Glomerular visceral epithelial cell (primary cell): ENCODE measurements around the gene GALNT1.
"Not testable (repeated sequence)": the region's sequence is repeated elsewhere in the genome, so short reads cannot be mapped to it uniquely, and the experiment has no call there.

Experiments
- DNase-seq: peaks from one replicate; pipeline ENCODE4 v3.0.0-alpha.2; 2016; ENCODE audit errors: extremely low spot score

The GALNT1 gene

DNA sequence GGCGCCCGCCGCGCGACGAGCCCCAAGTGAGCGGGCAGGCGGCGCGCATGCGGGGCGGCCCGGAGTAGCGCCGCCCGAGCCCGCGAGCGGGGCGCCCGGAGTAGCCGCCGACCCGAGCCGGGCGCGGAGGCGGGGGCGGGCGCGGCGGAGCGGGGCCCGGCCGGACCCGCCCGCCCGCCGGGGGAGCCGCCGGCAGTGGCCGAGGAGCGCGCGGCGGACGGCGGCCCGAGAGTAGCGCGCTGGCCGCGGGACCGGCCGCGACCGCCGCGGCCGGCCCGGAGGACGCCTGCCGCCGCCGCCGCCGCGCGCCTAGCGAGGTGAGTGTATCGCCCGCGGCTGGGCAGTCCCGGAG, at the start of gene GALNT1:
Gene GALNT1 (plus strand): TSS at position 195 of the 352 bp plus-strand sequence. CDS start 72,923 bp downstream, outside the sequence.
- DNase-seq = peak; percentile 37

DNA sequence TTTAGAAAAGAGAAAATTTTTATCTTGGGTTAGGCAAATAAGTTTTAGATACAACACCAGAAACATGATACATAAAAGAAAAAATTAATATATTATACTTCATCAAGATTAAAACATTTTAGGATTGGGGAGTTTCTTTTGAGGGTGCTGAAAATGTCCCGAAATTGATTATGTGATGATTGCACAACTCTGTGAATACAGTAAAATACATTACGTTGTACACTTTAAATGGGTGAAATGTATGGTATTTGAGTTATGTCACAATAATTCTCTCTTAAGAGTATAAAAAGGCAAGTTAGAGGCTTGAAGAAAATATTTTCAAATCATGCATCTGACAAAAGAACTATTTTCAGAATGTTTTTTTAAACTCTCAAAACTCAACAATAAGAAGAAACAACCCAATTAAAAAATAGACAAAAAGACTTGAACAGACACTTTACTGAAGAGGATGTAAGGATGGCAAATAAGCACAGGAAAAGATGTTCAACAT, 47.6 kb upstream of the GALNT1 start:
- DNase-seq = no peak

DNA sequence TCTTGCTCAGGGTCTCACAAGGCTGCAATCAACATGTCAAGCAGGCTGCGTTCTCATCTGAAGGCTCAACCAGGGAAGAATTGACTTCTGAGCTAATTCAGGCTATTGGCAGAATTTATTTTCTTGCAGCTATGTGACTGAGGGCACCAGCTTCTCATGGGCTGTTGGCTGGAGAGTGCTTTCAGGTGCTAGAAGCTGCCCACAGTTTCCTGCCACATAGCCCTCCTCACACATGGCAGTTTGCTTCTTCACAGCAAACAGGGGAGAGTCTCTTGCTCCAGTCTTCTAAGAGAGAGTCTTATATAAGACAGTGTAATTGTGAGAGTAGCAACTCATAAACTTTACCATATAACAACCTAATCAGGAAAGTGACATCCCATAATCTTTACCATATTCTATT, 46.2 kb upstream of the GALNT1 start:
- no peak for DNase-seq

DNA sequence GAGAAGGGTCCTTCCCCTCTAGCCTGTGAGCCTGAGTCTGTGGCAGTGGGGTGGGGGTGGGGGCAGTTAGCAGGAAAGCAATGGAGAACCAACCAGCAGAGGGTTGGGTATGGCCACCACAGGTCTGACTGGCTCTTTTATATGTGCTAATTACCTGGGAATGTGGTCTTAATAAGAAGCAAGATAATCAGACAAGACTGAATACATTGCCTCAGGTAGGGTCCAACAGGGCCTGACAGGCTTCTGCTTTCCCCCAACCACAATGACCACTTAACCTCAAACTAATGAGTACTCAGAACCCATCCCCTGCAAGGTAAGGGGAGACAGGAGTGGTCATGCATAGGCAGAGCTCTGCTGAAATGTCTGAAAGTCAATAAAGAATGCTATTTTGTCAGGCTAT, 39.2 kb upstream of the GALNT1 start:
- DNase-seq = no peak

DNA sequence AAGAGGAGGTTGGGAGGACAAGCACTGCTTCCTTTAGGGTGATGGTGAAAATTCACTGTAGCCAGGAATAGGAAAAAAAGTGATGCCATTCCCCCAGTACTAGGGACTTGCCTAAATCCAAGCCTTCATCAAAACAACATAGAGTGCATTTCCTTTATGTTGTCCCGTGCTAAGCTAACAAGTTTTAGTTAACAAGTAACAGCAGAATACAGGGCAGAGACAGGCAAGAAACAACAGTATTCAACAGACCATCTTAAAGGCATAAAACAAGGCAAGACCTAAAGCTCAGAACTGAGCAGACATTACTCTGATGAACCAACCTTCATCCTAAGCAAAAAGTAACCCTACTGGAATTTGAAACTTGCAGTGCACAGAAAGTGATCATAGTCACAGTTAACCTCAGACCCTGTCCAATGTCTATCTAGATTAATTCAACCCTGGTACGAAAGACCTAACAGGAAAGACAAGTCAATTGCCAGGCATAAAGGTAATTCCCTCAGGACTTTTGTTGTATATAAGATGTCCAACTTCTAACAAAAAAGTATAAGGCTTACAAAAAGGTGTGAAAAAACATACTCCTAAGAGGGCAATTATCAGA, 34.4 kb upstream of the GALNT1 start:
- no peak for DNase-seq

DNA sequence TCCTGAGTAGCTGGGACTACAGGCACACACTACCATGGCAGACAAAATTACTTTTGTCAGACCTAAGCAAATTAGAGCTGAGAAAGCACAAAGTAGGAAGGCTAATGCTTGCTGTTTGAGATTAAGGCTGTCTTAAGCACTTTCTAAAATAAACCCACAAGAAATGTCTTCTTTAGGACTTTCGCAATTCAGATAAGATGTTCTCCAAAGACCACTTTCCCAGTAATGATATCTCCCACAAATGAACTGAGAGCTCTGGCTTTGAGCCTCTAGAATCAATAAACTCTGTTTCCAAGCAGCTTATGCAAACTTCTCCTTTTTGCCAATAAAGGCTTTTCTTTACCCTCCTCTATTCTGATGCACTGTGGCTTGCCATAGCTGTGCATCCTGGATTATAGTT, 32.0 kb upstream of the GALNT1 start:
- DNase-seq = no peak

DNA sequence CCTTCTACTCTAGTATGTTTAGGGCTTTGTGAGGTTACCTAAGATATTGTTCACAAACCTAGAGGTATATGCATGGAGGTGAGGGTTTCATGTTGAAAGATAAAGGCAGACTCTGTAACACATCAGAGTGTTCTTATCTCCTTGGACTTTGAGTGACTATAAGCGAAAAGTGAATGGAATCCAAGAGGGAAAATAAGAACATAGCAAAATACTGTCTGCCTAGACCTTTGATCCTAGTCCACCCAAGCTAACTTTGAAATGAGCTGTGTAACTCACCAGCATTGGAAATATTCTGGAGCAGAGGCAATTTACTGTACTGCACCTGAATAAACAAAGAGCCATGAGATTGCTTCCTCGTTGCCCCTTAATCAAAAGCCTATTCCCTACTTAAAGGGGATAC, 28.2 kb upstream of the GALNT1 start:
- no peak for DNase-seq

DNA sequence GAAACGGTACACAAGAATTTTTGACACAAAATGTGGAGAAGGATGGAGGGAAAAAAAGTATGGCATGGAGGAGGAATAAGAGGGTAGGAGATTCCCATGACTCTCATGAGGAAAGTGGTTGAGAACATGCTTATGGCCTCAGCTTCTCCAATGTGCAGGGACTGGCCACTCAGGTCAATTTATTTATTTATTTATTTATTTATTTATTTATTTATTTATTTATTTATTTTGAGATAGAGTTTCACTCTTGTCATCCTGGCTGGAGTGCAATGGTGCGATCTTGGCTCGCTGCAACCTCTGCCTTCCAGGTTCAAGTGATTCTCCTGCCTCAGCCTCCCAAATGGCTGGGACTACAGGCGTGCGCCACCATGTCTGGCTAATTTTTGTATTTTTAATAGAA, 26.0 kb upstream of the GALNT1 start:
- DNase-seq = not testable (repeated sequence)

DNA sequence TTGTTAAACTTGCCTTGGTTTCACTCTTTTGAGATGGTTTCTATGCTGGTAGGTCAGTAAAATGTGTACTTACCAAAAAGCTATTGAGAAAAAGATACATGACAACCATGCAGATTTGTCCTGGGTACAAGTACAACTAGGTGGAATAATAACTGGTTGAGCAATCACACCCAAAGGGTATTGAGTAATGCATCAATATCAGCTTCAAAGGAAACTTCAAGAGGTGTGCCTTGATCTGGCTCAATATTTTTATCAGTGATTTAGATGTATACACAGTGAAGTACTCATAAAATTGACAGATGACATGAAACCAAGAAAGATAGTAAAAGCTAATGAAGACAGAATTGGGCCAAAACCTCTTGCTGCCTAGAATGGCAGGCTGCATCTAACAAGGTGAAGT, 21.7 kb upstream of the GALNT1 start:
- no peak for DNase-seq

DNA sequence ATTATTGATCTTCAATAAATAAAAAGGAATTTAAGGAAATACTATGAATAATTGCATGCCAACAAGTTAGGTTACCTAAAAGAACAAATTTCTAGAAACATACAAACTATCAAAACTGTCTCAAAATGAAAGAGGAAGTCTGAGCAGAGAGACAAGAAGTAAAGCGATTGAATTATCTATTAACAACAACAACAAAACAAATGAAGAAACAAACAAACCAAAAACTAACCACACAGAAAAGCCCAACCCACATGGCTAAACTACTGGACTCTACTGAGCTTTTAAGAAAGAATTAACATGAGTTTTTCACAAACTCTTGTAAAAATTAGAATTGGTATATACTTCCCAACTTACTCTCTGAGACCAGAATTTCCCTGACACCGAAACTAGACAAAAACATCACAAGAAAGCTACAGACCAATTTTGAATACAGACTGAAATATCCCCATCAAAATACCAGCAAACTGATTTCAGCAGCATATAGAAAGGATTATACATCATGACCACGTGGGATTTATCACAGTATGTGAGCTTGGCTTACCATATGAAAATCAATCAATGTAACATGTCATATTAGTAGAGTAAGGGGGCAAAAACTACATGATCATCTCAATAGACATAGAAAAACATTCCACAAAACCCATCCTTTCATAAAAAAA, 16.6 kb upstream of the GALNT1 start:
- no peak for DNase-seq

DNA sequence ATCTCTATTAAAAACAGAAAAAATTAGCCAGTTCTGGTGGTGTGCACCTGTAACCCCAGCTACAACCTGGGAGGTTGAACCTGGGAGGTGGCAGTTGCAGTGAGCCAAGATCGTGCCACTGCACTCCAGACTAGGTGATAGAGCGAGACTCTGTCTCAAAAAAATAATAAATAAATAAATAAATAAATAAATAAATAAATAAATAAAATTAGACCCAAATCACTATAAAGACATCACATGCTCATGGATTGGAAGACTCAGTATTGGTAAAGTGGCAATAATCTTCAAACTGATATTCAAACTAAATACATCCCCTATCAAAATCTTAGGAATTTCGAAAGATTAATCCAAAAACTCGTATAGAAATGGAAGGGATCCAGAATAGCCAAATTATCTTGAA, 15.5 kb upstream of the GALNT1 start:
- no peak for DNase-seq

DNA sequence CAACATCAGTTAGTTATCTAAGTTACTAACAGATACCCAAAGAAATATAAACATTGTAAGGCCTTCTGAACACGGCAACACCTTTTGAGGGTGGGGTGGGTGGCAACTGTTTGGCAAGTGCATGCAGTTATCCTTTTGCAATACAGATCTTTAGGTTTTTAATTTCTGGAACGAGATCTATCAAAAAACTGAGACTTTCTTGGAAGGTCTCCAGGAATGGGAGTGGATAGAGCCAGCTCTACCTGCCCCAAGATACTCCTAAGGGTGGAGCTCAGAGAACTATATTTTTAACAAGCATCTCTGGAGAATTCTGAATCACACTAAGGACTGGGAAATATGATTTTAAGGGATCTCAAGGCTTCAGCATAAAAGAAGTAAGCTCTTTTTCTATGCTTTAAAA, 11.4 kb upstream of the GALNT1 start:
- no peak for DNase-seq

DNA sequence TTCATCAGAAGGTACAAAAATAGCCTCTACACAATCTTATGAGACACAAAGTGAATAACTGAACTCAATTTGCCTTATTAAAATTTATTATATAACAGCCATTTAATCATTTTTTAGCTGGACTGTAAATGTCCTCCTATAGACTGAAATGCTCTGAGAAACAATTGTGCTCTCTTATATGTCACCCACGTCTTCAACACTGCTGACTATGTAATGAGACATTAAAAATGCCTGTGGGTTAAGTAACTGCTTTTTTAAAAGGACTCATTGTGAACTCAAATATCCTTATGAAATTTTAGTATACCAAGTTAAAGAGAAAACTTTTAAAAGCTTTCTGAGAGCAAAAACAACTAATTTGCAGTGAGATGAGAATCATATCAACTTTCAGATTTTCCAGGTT, 10.4 kb upstream of the GALNT1 start:
- no peak for DNase-seq

DNA sequence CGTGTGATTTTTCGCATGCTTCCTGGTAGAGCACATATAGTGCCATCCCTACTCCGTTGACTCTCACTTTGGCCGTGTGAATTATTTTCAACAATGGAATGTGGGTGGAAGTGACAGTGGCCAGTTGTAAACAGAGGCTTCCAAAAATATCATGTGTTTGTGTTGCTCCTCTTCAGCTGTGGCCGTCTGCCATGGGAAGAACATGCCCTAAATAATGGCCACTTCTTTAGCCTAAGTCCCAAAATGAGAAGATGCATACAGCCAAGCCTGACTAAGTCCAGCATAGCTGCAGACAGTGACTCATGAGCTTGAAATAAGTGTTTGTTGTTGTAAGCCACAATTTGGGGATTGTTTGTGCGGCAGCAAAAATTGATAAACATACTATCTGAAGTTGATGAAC, 8.9 kb upstream of the GALNT1 start:
- DNase-seq = no peak

DNA sequence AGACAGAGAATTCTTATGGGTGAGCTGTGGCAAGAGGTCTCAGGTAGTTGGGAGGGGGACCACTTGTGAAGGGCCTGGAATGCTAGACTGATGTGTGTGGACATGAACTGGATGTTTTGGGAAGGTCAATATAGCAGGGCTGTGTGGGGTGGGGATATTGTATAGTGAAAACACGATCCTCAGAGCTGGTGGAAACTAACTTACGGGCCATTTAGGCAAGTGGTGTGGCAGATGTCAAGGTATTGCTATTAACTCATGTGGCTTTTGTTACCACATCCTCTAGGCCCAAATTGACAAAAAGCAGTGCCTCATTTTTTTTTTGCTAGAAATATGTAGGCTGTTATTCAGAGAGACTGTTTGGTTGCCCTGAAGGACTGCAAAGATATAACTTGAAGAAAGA, 8.0 kb upstream of the GALNT1 start:
- no peak for DNase-seq

DNA sequence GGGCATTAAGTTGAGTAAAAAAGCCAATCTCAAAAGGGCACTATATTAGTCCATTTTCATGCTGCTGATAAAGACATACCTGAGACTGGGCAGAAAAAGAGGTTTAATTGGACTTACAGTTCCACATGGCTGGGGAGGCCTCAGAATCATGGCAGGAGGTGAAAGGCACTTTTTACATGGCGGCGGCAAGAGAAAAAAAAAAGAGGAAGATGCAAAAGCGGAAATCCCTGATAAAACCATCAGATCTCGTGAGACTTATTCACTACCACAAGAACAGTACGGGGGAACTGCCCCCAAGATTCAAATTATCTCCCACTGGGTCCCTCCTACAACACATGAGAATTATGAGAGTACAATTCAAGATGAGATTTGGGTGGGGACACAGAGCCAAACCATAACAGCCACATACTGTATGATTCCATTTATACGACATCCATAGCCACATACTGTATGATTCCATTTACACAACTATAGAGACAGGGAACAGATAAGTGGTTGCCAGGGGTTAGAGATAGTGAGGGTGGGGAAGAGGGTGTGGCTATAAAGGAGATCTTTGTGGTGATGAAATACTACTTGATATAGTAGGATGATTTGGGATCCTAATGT, 5.2 kb upstream of the GALNT1 start:
- not testable (repeated sequence) for DNase-seq

DNA sequence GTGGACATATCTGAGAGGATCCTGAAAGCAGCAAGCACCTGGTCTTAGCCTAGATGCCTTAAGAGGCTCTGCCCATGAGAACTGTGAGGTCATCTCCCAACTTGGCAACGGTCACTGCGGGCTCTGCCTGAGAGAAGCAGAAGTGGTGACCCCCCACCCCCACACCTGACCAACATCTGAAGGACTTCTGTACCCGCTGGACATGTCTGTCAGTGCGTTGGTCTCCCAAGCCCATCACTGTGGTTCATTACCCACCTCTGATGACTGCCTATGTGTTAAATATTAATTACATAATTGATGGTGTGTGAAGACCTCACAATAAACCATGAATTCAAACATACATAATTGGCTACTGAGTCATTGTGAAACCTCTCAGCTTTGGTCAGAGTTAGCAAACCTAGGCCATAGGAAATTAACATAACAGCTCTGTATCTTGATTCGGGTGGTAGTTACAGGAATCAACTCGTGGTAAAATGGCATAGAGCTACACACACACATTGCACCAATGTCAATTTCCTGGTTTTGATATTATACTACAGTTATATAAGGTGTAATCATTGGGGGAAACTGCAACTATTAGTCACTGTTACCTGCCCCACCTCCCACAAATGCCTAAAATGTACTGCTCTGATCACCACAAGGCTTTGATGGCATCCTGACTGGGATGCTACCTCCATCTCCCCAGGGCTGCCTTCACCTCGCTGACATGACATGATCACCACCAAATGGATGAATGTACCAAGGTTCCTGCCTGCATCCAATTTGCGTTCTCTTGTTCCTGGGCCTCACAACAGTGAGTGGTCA, 4.3 kb upstream of the GALNT1 start:
- peak; percentile 100 for DNase-seq

DNA sequence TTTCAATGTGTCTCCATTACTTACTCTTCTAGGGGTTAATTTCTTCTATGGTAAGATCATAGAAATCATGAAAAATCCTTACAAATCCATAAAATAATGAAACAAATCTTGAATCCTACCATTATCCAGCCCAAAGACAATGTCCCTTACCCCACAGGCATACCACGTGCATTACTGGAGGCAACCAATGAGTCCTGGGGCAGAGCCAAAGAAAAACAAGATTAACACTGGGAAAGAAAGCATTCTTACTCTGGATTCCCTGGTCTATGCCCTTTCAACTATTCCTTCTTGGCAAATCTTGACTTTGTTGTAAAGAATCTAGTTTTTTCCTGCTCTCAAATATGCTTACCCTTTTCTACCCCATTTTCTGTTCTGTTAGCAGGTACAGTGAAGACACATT, 3.1 kb upstream of the GALNT1 start:
- peak; percentile 24 for DNase-seq

DNA sequence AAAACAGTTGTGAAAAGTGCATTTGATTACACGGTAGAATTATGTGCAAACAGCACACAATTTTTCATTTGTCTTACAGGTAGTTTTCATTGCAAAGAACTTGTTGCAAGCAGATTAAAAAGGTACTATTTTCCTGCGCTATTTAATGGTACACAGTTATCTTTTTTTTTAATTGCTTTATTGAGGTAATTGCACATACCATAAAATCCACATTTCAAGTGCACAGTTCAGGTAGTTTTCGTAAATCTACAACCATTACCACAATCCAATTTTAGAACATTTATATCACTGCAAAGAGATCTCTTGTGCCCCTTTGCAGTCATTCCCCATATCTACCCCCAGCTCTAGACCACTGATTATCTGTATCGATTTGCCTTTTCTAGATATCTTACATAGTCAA, 2.6 kb upstream of the GALNT1 start:
- DNase-seq = no peak

DNA sequence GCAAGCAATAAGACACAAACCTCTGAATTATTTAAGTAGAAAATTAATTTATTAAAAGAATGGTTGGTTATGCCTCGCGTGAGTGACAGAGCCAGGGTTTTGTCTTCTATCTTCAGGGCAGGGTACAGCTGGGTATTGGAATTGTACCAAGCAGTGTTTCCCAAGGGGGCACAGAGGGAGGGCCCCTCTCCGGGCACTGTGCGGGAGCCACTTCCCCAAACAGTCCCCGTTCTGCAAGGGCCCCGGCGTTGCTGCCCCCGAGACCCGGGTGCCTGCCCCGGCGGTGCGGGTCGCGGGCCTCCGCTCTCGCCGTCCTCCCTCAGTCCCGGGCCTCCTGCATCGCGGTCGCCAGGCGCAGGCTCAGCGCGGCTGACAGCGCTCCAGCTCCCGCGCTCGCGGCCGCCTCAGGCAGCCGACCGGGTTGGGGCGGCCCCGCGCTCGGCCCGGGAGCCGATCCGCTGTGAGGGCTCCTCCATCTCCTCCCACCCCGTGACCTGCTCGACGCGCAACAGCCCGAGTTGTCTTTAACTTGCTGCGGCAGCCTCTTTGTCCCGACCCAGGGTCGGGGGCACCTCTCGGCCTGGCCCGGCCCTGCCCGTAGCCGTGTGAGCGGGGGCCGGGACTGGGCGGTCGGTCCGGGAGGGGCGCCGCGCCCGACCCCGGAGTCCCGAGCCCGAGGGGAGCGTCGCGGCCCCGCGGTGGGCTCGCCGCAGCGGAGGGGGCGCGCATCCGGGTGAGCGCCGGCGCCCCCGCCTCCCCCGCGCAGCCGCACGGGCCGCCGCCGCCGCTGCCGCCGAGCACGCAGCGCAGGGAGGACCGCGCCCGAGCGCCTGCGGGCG, 620 bp upstream of the GALNT1 start:
- peak; percentile 63 for DNase-seq

DNA sequence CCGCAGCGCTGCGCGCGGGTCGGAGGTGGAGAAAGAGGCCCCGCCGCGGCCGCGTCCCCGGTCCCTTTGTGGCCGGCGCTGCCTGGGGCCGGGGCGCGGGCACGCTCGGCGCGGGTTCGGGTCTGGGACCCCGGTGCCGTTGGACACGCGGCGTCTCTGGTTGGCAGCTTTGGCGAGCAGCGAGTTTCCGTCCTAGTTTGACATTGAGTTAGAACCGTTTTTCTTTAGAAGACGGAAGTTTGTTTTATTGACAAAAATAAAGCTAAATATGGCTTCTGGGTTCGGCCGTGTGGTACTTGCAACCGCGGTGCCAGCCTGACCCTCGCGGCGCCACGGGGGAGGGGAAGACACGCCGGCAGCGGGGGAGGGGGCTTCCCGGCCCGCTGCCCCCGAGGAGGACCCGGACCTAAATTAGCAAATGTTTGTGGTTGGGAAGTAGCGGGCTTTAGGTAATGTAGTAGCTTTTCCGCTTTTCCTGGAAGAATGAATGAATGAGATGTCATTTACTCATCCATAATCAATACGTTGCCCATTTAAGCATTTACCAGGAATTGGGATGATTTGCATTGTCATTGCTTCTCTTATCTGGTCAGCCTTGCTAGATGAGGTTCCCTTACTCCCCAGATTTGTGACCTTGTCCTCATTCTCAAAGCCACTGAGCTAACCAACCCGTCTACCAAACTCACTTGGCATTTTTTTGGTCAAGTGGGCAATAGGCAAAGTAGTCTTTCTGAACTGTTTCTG, 530 bp downstream of the GALNT1 start:
- DNase-seq = peak; percentile 13
